Hindlimb muscle (tissue), 1 donor: ENCODE results near the gene SH3BGRL2. TPM values are rescaled to one million over a fixed set of nuclear protein-coding genes. Genes with fewer than 3 reads are reported as not detected.
"Not testable (repeated sequence)": the region's sequence is repeated elsewhere in the genome, so short reads cannot be mapped to it uniquely, and the experiment has no call there.

Source experiments
- DNase-seq: peaks from one replicate; pipeline ENCODE4 v3.0.0-alpha.2; 2013
- polyA plus RNA-seq: library from polyadenylated mRNA; unstranded; fragments of 120-200 nt; gene quantifications from one replicate; pipeline ENCODE4 v1.2.1, GENCODE V29; 2013; ENCODE audit not compliant: insufficient read length

The SH3BGRL2 gene
- polyA plus RNA-seq, 1 donor: 6.4 TPM

- not testable (repeated sequence) for DNase-seq
These were observed 115.2 kb downstream of the SH3BGRL2 start for GRCh38 chr6:79746325-79746724.

GRCh38 chr6:79750806-79751205 lies 119.7 kb downstream of the SH3BGRL2 start:
- DNase-seq: no peak

Other genes with a start within 250 kb of the SH3BGRL2 start
- gene LCA5, start 93.9 kb upstream of the SH3BGRL2 start, polyA plus RNA-seq: 4.1 TPM